Liver (tissue), 3 donors: Measurements from ENCODE around the gene BICDL2.

ENCODE experiments used
- GABPA ChIP-seq, 2 donors: IDR thresholded peaks in 1 of 2; conservative IDR thresholded peaks in 1 of 2; 2 replicates each; pipeline ENCODE4 v1.6.1; 2016; ENCODE audit warnings: antibody characterized with exemption in 2 of 2, mild to moderate bottlenecking in 1 of 2, moderate library complexity in 1 of 2
- JUND ChIP-seq, 2 donors: IDR thresholded peaks; 2 replicates each; pipeline ENCODE4 v1.6.1; 2016; ENCODE audit warnings: antibody characterized with exemption in 2 of 2
- RAD21 ChIP-seq, 2 donors: IDR thresholded peaks; 2 replicates each; pipeline ENCODE4 v1.6.1; 2016; ENCODE audit warnings: antibody characterized with exemption in 2 of 2, mild to moderate bottlenecking in 2 of 2
- SP1 ChIP-seq: IDR thresholded peaks from 2 replicates; pipeline ENCODE4 v1.6.1; 2018; ENCODE audit warnings: antibody characterized with exemption, mild to moderate bottlenecking
- TAF1 ChIP-seq: conservative IDR thresholded peaks from 2 replicates; pipeline ENCODE4 v1.6.1; 2016; ENCODE audit warnings: antibody characterized with exemption, mild to moderate bottlenecking
- YY1 ChIP-seq: IDR thresholded peaks from 2 replicates; pipeline ENCODE4 v1.6.1; 2016; ENCODE audit warnings: antibody characterized with exemption, mild to moderate bottlenecking
- TF ChIP-seq, protein P1 (sequence below): fragments of 150-350 bp; IDR thresholded peaks from 2 replicates; pipeline ENCODE4 v1.5.1; 2017; ENCODE audit warnings: improper control_type of control experiment, low read depth, low read length; ENCODE audit not compliant: missing input control
- TF ChIP-seq, protein P2 (sequence below): IDR thresholded peaks from 2 replicates; pipeline ENCODE4 v1.6.1; 2016; ENCODE audit warnings: antibody characterized with exemption
- TF ChIP-seq, protein P3 (sequence below): IDR thresholded peaks from 2 replicates; pipeline ENCODE4 v1.6.1; 2016; ENCODE audit warnings: antibody characterized with exemption, mild to moderate bottlenecking
- donor health status: healthy.
- donor health status: healthy.

DNA sequence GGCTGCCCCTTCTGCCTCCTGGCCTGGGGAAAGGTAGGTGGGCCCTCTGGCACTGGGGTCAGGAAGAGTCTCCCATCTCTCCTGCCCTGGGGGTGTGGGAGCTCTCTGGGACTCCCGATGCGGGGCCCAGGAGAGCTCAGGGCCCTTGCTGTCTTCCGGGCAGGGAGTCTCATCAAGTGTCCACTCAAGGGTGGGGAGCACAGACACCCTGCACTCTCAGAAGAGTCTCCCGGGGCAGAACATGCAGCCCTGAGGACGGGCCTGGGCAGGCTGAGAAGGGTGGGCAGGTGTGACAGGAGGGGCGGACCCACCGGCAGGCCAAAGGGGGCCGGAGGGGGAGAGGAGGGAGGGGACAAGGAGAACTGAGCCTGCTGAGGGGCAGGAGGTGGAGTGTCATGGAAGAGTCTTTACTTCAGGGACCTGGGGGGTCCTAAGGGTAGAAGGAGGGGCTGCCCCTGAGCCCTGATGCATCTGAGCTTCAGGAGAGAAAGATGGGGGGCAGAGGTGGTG lies 48.1 kb downstream of the BICDL2 start:
- TF ChIP-seq, protein P1, sequence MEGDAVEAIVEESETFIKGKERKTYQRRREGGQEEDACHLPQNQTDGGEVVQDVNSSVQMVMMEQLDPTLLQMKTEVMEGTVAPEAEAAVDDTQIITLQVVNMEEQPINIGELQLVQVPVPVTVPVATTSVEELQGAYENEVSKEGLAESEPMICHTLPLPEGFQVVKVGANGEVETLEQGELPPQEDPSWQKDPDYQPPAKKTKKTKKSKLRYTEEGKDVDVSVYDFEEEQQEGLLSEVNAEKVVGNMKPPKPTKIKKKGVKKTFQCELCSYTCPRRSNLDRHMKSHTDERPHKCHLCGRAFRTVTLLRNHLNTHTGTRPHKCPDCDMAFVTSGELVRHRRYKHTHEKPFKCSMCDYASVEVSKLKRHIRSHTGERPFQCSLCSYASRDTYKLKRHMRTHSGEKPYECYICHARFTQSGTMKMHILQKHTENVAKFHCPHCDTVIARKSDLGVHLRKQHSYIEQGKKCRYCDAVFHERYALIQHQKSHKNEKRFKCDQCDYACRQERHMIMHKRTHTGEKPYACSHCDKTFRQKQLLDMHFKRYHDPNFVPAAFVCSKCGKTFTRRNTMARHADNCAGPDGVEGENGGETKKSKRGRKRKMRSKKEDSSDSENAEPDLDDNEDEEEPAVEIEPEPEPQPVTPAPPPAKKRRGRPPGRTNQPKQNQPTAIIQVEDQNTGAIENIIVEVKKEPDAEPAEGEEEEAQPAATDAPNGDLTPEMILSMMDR, result no peak
- TF ChIP-seq RAD21 (IDR thresholded peaks at IDR 0.05) (no peak), TAF1 (no peak), SP1 (no peak), JUND (IDR thresholded peaks at IDR 0.05) (no peak), GABPA (IDR thresholded peaks at IDR 0.05 in 1 of 2, conservative IDR thresholded peaks at IDR 0.05 in 1 of 2) (no peak), YY1 (no peak)
- TF ChIP-seq, protein P2, sequence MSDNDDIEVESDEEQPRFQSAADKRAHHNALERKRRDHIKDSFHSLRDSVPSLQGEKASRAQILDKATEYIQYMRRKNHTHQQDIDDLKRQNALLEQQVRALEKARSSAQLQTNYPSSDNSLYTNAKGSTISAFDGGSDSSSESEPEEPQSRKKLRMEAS, result no peak
- TF ChIP-seq, protein P3, sequence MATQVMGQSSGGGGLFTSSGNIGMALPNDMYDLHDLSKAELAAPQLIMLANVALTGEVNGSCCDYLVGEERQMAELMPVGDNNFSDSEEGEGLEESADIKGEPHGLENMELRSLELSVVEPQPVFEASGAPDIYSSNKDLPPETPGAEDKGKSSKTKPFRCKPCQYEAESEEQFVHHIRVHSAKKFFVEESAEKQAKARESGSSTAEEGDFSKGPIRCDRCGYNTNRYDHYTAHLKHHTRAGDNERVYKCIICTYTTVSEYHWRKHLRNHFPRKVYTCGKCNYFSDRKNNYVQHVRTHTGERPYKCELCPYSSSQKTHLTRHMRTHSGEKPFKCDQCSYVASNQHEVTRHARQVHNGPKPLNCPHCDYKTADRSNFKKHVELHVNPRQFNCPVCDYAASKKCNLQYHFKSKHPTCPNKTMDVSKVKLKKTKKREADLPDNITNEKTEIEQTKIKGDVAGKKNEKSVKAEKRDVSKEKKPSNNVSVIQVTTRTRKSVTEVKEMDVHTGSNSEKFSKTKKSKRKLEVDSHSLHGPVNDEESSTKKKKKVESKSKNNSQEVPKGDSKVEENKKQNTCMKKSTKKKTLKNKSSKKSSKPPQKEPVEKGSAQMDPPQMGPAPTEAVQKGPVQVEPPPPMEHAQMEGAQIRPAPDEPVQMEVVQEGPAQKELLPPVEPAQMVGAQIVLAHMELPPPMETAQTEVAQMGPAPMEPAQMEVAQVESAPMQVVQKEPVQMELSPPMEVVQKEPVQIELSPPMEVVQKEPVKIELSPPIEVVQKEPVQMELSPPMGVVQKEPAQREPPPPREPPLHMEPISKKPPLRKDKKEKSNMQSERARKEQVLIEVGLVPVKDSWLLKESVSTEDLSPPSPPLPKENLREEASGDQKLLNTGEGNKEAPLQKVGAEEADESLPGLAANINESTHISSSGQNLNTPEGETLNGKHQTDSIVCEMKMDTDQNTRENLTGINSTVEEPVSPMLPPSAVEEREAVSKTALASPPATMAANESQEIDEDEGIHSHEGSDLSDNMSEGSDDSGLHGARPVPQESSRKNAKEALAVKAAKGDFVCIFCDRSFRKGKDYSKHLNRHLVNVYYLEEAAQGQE, result no peak
